LHCN-M2 (cell line): ENCODE results near the gene PET117. TPM values are rescaled to one million over a fixed set of nuclear protein-coding genes. Genes with fewer than 3 reads are reported as not detected.
"Not testable (repeated sequence)": the region's sequence is repeated elsewhere in the genome, so short reads cannot be mapped to it uniquely, and the experiment has no call there.

Experiments
- DNase-seq: peaks from one replicate; pipeline ENCODE4 v3.0.0-alpha.2; 2012; ENCODE audit warnings: low read depth
- polyA plus RNA-seq: library from polyadenylated mRNA; unstranded; fragments of >200 nt; gene quantifications from one replicate; pipeline ENCODE4 v1.2.1, GENCODE V29; 2012; ENCODE audit warnings: missing spikeins
- total RNA-seq: library from RNA; depleted of rRNA; stranded (reverse); fragments of >200 nt; gene quantifications from 2 replicates; pipeline ENCODE4 v1.2.3, GENCODE V29; 2014; rRNA removed

PET117 gene
- total RNA-seq: 19.9 and 24.0 TPM in 2 replicates
- polyA plus RNA-seq: 8.2 TPM

- DNase-seq: peak; percentile 93
These were observed at the start of gene PET117, which contains the start of gene KAT14 for GRCh38 chr20:18137412-18138265. Gene PET117, plus strand, starts transcription at chr20:18137863. Its CDS starts 93 bp downstream, at chr20:18137956. Gene KAT14, plus strand, starts transcription at chr20:18137863. Its CDS starts 4,798 bp downstream, at chr20:18142661.

DNA sequence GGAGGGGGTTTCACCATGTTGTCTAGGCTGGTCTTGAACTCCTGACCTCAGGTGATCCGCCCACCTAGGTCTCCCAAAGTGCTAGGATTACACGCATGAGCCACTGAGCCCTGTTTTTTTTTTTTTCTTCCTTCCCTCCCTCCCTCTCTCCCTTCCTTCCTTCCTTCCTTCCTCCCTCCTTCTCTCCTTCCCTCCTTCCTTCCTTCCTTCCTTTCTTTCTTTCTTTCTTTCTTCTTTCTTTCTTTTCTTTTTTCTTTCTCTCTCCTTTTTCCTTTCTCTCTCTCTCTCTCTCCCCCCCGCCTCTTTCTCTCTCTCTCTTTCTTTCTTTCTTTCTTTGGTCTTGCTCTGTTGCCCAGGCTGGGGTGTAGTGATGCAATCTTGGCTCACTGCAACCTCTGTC lies 49.4 kb upstream of the PET117 start:
- DNase-seq: not testable (repeated sequence)

- not testable (repeated sequence) for DNase-seq
These were observed 48.8 kb upstream of the PET117 start for GRCh38 chr20:18088841-18089240.

GRCh38 chr20:18090044-18090443 lies 47.6 kb upstream of the PET117 start:
- DNase-seq: peak; percentile 8

DNA sequence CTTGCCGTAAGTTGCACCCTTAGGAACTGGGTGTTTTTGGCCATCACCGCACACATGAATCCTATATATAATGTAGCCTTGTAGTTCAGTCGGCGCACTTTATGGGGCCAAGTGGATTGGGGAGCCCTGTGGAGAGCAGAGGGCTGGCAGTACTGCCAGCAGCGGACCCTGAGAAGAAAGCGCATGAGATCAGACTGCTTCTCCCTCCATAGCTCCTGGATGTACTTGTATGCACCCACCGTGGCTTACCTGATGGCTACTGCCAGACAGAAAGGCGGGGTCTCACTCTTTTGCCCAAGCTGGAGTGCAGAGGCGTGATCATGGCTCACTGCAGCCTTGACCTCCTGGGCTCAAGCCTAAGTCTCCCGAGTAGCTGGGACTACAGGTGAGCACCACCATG lies 47.2 kb upstream of the PET117 start:
- no peak for DNase-seq

GRCh38 chr20:18091623-18092022 lies 46.0 kb upstream of the PET117 start:
- no peak for DNase-seq

GRCh38 chr20:18092890-18093289 lies 44.8 kb upstream of the PET117 start:
- DNase-seq: no peak

DNA sequence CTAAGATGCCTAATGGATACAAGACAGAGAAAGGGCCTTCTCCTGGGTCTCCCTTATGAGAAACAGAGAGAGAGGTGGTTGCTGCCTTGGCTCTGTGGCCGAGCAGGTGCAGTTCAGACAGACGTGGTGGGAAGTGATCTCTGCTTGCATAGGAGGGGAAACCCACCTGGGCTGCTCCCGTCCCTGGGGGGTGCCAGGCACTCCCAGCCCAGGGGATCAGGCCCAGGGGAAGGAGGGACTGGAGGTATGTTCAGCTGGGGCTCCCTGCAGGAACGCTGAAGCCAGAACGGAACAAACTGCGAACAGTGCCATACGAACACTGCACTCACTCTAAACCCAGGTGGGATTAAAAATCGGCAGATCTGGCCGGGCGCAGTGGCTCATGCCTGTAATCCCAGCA lies 44.3 kb upstream of the PET117 start:
- DNase-seq: no peak

GRCh38 chr20:18094191-18094590 lies 43.5 kb upstream of the PET117 start:
- no peak for DNase-seq

DNA sequence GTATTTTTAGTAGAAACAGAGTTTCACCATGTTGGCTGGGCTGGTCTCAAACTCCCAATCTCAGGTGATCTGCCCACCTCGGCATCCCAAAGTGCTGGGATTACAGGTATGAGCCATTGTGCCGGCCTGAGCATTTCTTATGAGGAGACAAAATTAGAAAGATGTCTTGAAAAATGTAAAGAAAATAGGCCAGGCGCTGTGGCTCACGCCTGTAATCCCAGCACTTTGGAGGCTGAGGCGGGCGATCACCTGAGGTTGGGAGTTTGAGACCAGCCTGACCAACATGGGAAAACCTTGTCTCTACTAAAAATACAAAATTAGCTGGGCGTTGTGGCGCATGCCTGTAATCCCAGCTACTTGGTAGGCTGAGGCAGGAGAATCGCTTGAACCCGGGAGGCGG lies 37.1 kb upstream of the PET117 start:
- DNase-seq: not testable (repeated sequence)

DNA sequence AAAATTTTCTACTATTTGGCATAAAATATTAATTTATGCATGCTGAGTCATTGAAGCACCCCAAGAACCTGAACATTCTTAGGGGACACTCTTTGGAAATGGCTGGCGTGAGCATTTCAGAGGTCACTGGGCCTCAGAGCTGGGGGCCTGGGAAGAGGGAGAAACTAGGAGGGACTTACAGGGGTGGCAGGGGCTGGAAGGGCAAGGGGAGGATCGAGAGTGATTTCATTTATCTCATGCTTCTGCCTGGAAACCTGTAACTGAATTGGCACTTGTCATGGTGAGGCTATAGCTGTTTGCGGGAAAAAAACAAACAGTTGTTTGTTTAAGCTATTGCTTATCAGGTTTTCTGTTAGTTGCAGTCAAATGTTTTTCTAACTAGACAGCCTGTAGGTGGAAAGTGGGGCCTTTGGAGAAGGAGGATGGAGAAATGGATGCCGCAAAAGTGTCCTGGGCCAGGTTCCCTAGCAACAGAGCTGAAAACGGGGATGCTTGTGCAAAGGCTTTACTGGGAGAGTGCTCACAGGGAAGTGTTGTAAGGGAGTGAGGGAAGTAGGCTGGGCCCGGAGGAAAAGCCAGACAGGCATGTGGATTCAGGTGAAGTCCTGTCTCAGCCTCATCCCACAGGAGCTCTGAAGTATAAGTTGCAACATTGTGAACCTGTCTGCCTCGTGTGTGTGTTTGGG lies 36.4 kb upstream of the PET117 start:
- DNase-seq: no peak

DNA sequence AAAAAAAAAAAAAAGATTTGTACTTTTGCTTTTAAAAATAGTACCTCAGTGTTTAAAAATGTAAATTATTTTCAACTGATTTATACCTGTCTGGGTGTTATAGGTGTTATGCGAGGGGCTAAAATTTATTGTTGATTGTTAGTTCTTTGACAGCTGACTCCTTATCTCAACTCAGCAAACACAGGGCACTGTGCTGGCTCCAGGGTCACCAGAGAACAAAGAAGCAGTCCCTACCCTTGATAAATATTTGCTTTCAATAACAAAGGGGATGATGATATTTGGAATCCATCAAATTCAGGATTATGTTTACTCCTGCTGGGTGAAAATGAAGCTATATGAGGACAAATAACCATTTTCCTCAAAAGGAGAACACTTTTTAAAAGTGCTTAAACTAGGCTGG lies 34.2 kb upstream of the PET117 start:
- DNase-seq: no peak

DNA sequence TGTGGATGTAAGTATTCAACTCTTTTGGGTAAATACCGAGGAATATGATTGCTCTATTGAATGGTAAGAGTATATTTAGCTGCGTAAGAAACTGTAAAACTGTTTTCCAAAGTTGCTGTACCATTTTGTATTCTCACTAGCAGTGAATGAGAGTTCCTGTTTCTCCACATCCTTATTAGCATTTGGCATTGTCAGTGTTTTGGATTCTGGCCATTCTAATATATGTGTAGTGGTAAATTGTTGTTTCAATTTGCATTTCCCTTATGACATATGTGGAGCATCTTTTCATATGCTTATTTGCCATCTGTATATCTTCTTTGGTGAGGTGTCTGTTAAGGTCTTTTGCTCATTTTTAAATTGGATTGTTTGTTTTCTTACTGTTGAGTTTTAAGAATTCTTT lies 29.3 kb upstream of the PET117 start:
- no peak for DNase-seq

DNA sequence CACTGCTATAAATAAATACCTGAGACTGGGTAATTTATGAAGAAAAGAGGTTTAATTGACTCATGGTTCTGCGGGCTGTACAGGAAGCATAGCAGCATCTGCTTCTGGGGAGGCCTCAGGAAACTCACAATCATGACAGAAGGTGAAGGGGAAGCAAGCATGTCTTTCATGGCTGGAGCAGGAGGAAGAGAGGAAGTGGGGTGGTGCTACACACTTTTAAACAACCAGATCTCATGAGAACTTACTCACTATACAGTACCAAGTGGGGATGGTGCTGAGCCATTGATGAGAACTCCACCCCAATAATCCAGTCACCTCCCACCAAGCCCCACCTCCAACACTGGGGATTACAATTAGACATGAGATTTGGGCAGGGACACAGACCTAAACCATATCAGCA lies 9.1 kb upstream of the PET117 start:
- not testable (repeated sequence) for DNase-seq

DNA sequence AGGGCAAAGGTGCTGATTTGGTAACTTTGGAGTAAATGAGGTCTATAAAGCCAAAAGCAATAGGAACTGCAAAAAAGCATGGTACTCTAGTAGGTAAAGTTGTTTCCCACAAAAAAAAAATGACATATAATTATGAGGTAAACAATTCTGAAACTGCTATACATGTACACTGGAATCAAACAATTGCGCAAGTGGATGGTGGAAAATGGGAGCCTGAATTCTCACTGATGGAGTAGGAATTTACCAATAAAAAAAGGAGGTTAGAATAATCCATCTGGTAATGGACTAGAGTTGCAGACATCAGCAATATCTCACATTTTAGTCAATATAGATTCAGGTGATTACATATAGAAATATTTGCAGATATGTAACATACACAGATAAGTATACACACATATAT lies 5.0 kb upstream of the PET117 start:
- no peak for DNase-seq

DNA sequence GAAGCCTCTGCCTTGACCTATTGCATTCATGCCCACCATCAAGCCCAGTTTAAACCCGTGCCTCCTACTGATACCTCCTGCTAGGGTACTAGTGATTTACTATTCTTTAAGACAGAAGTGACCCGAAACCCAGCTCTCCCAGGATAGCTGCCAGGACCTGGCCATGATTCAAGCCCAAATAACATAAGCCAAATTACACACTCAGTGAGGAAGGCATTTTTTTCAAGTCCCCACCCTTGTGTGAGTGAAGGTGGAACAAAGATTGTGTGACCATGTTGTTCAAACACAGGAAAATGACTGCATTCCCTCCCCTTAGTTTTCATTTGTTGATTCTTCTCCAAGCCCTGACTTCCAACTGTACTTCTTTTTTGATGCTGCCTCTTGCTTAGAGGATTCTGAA lies 3.7 kb upstream of the PET117 start:
- DNase-seq: no peak

DNA sequence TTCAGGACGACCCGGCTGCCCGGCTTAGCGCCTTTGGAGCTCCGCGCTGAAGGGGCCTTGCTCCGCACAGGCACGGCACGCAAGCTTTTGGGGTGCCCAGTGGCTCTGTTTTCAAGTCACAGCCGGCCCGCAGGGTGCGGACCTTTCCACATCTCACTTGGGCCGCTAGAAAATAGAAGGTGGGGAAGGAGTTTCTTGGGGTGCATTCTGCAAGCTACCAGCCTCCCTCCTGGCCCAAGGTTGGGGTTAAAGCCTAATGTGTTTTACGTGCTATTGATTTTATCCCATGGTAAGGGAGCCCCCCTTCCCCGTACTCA lies 561 bp downstream of the PET117 start:
- DNase-seq: no peak

GRCh38 chr20:18138639-18139583 lies 1.2 kb downstream of the PET117 start:
- no peak for DNase-seq

- DNase-seq: no peak
These were observed 2.2 kb downstream of the PET117 start for GRCh38 chr20:18139832-18140231.

- no peak for DNase-seq
These were observed 7.0 kb downstream of the PET117 start for GRCh38 chr20:18144541-18145099.

DNA sequence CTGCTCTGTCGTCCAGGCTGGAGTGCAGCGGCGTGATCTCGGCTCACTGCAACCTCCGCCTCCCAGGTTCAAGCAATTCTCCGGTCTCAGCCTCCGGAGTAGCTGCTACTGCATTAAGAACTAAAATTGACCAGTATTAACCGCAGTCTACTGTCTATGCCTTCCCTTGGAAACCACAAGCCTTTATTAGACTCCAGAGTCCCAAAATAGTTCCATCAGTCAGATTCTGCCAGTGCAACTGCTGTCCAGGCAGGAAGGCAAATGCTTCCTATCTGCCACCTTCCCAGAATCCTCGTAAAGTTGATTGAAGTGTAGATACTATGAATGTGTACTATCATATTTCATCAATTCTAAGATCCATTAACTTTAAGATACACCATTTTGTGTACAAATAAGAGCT lies 16.7 kb downstream of the PET117 start:
- no peak for DNase-seq

- no peak for DNase-seq
These were observed 18.4 kb downstream of the PET117 start for GRCh38 chr20:18156045-18156444.
